OCI-LY3 (cell line): ENCODE results near the gene SYNE3.

ENCODE experiments used
- H2AFZ ChIP-seq: fragments of 200-600, 300-600 bp; shearing (Covaris generic); 2 replicates; pipeline ENCODE4 v1.6.0; 2014; ENCODE audit warnings: antibody characterized with exemption, low read depth, low read length
- H3K27ac ChIP-seq: fragments of 200-600, 300-600 bp; sonication (generic); 2 replicates; pipeline ENCODE4 v1.5.1; 2014; ENCODE audit warnings: mild to moderate bottlenecking, low read length, moderate library complexity, mixed read lengths
- H3K27me3 ChIP-seq: fragments of 200-600, 300-600 bp; sonication (generic); 2 replicates; pipeline ENCODE4 v1.6.1; 2014; ENCODE audit warnings: low read depth, low read length, mixed read lengths
- H3K36me3 ChIP-seq: fragments of 200-600, 300-600 bp; sonication (generic); replicated peaks from 2 replicates; pipeline ENCODE3; 2014; ENCODE audit warnings: low read depth, low read length, mixed read lengths
- H3K4me1 ChIP-seq: fragments of 300-600, 200-600 bp; sonication (generic); 2 replicates; pipeline ENCODE4 v1.6.1; 2014; ENCODE audit warnings: low read length, mixed read lengths
- H3K4me2 ChIP-seq: fragments of 200-600, 300-600 bp; sonication (generic); 2 replicates; pipeline ENCODE4 v1.6.1; 2014; ENCODE audit warnings: low read length, mixed read lengths
- H3K4me3 ChIP-seq: fragments of 300-600, 200-600 bp; sonication (generic); 2 replicates; pipeline ENCODE4 v1.5.1; 2014; ENCODE audit warnings: antibody characterized with exemption, mild to moderate bottlenecking, low read length, moderate library complexity
- H3K79me2 ChIP-seq: fragments of 300-600, 200-600 bp; shearing (Covaris generic); 2 replicates; pipeline ENCODE4 v1.6.1; 2014; ENCODE audit warnings: mild to moderate bottlenecking, low read length, mixed read lengths
- H3K9ac ChIP-seq: fragments of 300-600, 200-600 bp; shearing (Covaris generic); 2 replicates; pipeline ENCODE4 v1.6.0; 2014; ENCODE audit warnings: mild to moderate bottlenecking, low read length, moderate library complexity
- H3K9me3 ChIP-seq: fragments of 200-600, 300-600 bp; shearing (Covaris generic); 2 replicates; pipeline ENCODE4 v1.6.1; 2014; ENCODE audit warnings: low read length, mixed read lengths; ENCODE audit not compliant: insufficient read depth
- H4K20me1 ChIP-seq: fragments of 200-600, 300-600 bp; sonication (generic); 2 replicates; pipeline ENCODE4 v1.6.1; 2016; ENCODE audit warnings: low read length, mixed read lengths; ENCODE audit not compliant: insufficient read depth
- CTCF ChIP-seq: fragments of 200-600, 300-600 bp; sonication (generic); IDR thresholded peaks from 2 replicates; pipeline ENCODE4 v1.5.1; 2014; ENCODE audit warnings: antibody characterized with exemption, low read length, low read depth
- EZH2phosphoT487 ChIP-seq: fragments of 200-600 bp; shearing (Covaris generic); IDR thresholded peaks from 2 replicates; pipeline ENCODE4 v1.6.1; 2018; ENCODE audit warnings: antibody characterized with exemption, mixed run types, low read depth

The SYNE3 gene

GRCh38 chr14:95482627-95483308 lies 33.7 kb downstream of the SYNE3 start:
- TF ChIP-seq CTCF: no peak
- TF ChIP-seq EZH2phosphoT487: no peak
- no peak overlapping the region for H3K4me3 ChIP-seq
- H3K4me2 ChIP-seq: no peak overlapping the region
- H3K27me3 ChIP-seq: no peaks in the 10 kb centered on the region
- peaks cover 14% of the 10 kb centered on the region for H4K20me1 ChIP-seq
- H3K36me3 ChIP-seq: peaks cover 7% of the 10 kb centered on the region
- no peaks in the 10 kb centered on the region for H3K9me3 ChIP-seq
- H3K4me1 ChIP-seq: peaks cover 51% of the 10 kb centered on the region
- H2AFZ ChIP-seq: no peak overlapping the region
- no peak overlapping the region for H3K27ac ChIP-seq
- H3K79me2 ChIP-seq: peaks cover 76% of the 10 kb centered on the region
- H3K9ac ChIP-seq: no peak overlapping the region

- H2AFZ ChIP-seq: no peak overlapping the region
- no peaks in the 10 kb centered on the region for H3K9me3 ChIP-seq
- H3K27ac ChIP-seq: no peak overlapping the region
- H3K4me3 ChIP-seq: no peak overlapping the region
- peaks cover 38% of the 10 kb centered on the region for H3K4me1 ChIP-seq
- H3K79me2 ChIP-seq: peaks cover 70% of the 10 kb centered on the region
- TF ChIP-seq CTCF (no peak), EZH2phosphoT487 (no peak)
- no peak overlapping the region for H3K9ac ChIP-seq
- no peak overlapping the region for H3K4me2 ChIP-seq
- peaks cover 17% of the 10 kb centered on the region for H3K36me3 ChIP-seq
- no peaks in the 10 kb centered on the region for H3K27me3 ChIP-seq
- peaks cover 10% of the 10 kb centered on the region for H4K20me1 ChIP-seq
Measured at GRCh38 chr14:95481391-95482022, 34.9 kb downstream of the SYNE3 start.

- peak overlapping the region; percentile 76 for H3K27ac ChIP-seq
- H3K9ac ChIP-seq: peak overlapping the region; percentile 55; the same call in 1 of the 2 replicates
- H3K9me3 ChIP-seq: no peaks in the 10 kb centered on the region
- no peak overlapping the region for H2AFZ ChIP-seq
- peaks cover 24% of the 10 kb centered on the region for H3K36me3 ChIP-seq
- no peaks in the 10 kb centered on the region for H3K27me3 ChIP-seq
- peaks cover 63% of the 10 kb centered on the region for H3K79me2 ChIP-seq
- peaks cover 32% of the 10 kb centered on the region for H3K4me1 ChIP-seq
- no peak overlapping the region for H3K4me3 ChIP-seq
- peaks cover 6% of the 10 kb centered on the region for H4K20me1 ChIP-seq
- TF ChIP-seq EZH2phosphoT487: no peak
- TF ChIP-seq CTCF: no peak
- no peak overlapping the region for H3K4me2 ChIP-seq
Measured at GRCh38 chr14:95480887-95481226, 35.6 kb downstream of the SYNE3 start.

GRCh38 chr14:95480109-95480886 lies 36.2 kb downstream of the SYNE3 start:
- no peaks in the 10 kb centered on the region for H3K27me3 ChIP-seq
- TF ChIP-seq CTCF (no peak), EZH2phosphoT487 (no peak)
- peak overlapping the region; percentile 53 for H3K4me2 ChIP-seq
- peaks cover 28% of the 10 kb centered on the region for H3K4me1 ChIP-seq
- peaks cover 6% of the 10 kb centered on the region for H4K20me1 ChIP-seq
- H3K4me3 ChIP-seq: peak overlapping the region; percentile 34; the same call in 1 of the 2 replicates
- peak overlapping the region; percentile 76 for H3K27ac ChIP-seq
- peaks cover 57% of the 10 kb centered on the region for H3K79me2 ChIP-seq
- no peaks in the 10 kb centered on the region for H3K9me3 ChIP-seq
- peak overlapping the region; percentile 55 for H3K9ac ChIP-seq
- peaks cover 26% of the 10 kb centered on the region for H3K36me3 ChIP-seq
- no peak overlapping the region for H2AFZ ChIP-seq
